PC-9 (cell line): ENCODE results near the gene COL15A1. TPM values are rescaled to one million over a fixed set of nuclear protein-coding genes. Genes with fewer than 3 reads are reported as not detected.

Source experiments
- BruUV-seq: library from RNA; stranded (reverse); fragments of 400-500 nt; replicated peaks from 2 replicates; lab custom pipeline; 2021; lab: Mats Ljungman, UMichigan
- CTCF ChIA-PET: fragments of 300-600 bp; sonication (Branson Sonifier 250); formaldehyde crosslinking; loops from one replicate; lab custom pipeline; 2022; ENCODE audit warnings: antibody characterized with exemption; lab: Charles Lee
- POLR2A ChIA-PET: fragments of 300-600 bp; sonication (Branson Sonifier 250); formaldehyde crosslinking; loops from one replicate; lab custom pipeline; 2022; ENCODE audit warnings: antibody characterized with exemption; ENCODE audit not compliant: unreplicated experiment; lab: Charles Lee
- DNase-seq, 2 experiments: peaks; one replicate each; pipeline versions ENCODE4 v3.0.0 to v3.0.0-alpha.2; 2015 to 2022; ENCODE audit warnings: mixed read lengths in 1 of 2
- H2AFZ ChIP-seq: fragments of 200-600 bp; sonication (generic); 2 replicates; pipeline ENCODE4 v1.8.1; 2017; ENCODE audit warnings: antibody characterized with exemption
- H3F3A ChIP-seq: fragments of 200-600 bp; sonication (generic); 2 replicates; pipeline ENCODE4 v1.8.1; 2017; ENCODE audit warnings: antibody characterized with exemption, mild to moderate bottlenecking, low read depth; ENCODE audit not compliant: insufficient read depth
- H3K27ac ChIP-seq: fragments of 200-600 bp; sonication (generic); 2 replicates; pipeline ENCODE4 v1.6.1; 2016; ENCODE audit warnings: mixed run types
- H3K27me3 ChIP-seq: fragments of 200-600 bp; sonication (generic); 2 replicates; pipeline ENCODE4 v1.6.1; 2016; ENCODE audit warnings: low read depth, mixed run types; ENCODE audit not compliant: insufficient read depth
- H3K36me3 ChIP-seq: fragments of 200-600 bp; sonication (generic); 2 replicates; pipeline ENCODE4 v1.6.1; 2016; ENCODE audit warnings: low read depth, mixed run types
- H3K4me1 ChIP-seq: fragments of 200-600 bp; sonication (generic); replicated peaks from 2 replicates; pipeline ENCODE4 v1.6.1; 2016; ENCODE audit warnings: mixed run types; ENCODE audit not compliant: insufficient read depth
- H3K4me2 ChIP-seq: fragments of 200-600 bp; sonication (generic); 2 replicates; pipeline ENCODE4 v1.6.1; 2017; ENCODE audit warnings: mixed run types
- H3K4me3 ChIP-seq: fragments of 200-600 bp; sonication (generic); 2 replicates; pipeline ENCODE4 v1.6.1; 2016; ENCODE audit warnings: mixed run types
- H3K79me2 ChIP-seq: fragments of 200-600 bp; sonication (generic); 2 replicates; pipeline ENCODE4 v1.6.1; 2017; ENCODE audit warnings: low read depth, mixed run types
- H3K9me2 ChIP-seq: fragments of 200-600 bp; sonication (generic); 2 replicates; pipeline ENCODE4 v1.8.1; 2017; ENCODE audit warnings: mild to moderate bottlenecking; ENCODE audit not compliant: insufficient read depth
- H3K9me3 ChIP-seq: fragments of 200-600 bp; sonication (generic); 2 replicates; pipeline ENCODE4 v1.8.1; 2016; ENCODE audit warnings: low read depth; ENCODE audit not compliant: insufficient read depth
- H4K20me1 ChIP-seq: fragments of 200-600 bp; sonication (generic); 2 replicates; pipeline ENCODE4 v1.8.1; 2017; ENCODE audit not compliant: insufficient read depth
- EZH2 ChIP-seq: fragments of 200-600 bp; sonication (generic); IDR thresholded peaks from 2 replicates; pipeline ENCODE4 v1.8.0; 2017; ENCODE audit warnings: antibody characterized with exemption, low read depth
- intact Hi-C: fragments of 100-400 bp; cut with micrococcal nuclease; formaldehyde crosslinking; loops from one replicate; pipeline ENCODE4 v1.10.0; 2022; ENCODE audit not compliant: unreplicated experiment
- total RNA-seq: library from RNA; stranded (reverse); gene quantifications from 2 replicates; pipeline ENCODE4 v1.2.3, GENCODE V29; 2021
- TF ChIP-seq, protein P1 (sequence below): fragments of 200-600 bp; sonication (generic); conservative IDR thresholded peaks from 2 replicates; pipeline ENCODE4 v1.6.1; 2017; ENCODE audit warnings: mixed run types, antibody characterized with exemption, mild to moderate bottlenecking, moderate library complexity

The COL15A1 gene
- total RNA-seq, 1 experiment from 2014 or later, result not detected

DNA sequence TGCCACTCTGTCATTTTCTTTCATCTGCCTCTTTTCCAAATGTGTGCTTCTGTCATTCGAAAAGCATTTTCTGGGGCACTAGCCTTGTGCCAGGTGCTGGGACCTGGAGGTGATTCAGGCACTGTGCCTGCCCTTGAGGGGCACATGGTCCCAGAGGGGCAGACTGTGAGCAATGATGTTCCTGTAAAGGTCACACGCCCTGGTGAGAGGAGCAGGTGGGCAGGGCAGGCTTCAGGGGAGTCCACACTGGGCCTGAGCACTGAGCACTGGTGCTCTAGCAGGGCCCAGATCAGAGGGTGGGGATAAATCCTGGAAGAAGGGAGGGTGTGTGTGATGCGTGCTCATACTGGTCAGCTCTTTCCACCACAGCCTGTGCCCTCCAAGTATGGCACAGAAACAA, 77.8 kb downstream of the COL15A1 start:
- Histone ChIP-seq H3K27me3 (no peaks in the 10 kb centered on the region), H3K9me3 (no peaks in the 10 kb centered on the region; the same call in 1 of the 2 replicates), H3K36me3 (no peaks in the 10 kb centered on the region), H3K9me2 (no peaks in the 10 kb centered on the region), H4K20me1 (no peaks in the 10 kb centered on the region), H3K4me1 (peaks cover 28% of the 10 kb centered on the region), H3K27ac (no peak overlapping the region), H3K4me2 (no peak overlapping the region), H3F3A (peaks cover 26% of the 10 kb centered on the region), H2AFZ (no peak overlapping the region), H3K4me3 (no peak overlapping the region), H3K79me2 (no peaks in the 10 kb centered on the region)
- TF ChIP-seq EZH2, result no peak
- TF ChIP-seq, protein P1, sequence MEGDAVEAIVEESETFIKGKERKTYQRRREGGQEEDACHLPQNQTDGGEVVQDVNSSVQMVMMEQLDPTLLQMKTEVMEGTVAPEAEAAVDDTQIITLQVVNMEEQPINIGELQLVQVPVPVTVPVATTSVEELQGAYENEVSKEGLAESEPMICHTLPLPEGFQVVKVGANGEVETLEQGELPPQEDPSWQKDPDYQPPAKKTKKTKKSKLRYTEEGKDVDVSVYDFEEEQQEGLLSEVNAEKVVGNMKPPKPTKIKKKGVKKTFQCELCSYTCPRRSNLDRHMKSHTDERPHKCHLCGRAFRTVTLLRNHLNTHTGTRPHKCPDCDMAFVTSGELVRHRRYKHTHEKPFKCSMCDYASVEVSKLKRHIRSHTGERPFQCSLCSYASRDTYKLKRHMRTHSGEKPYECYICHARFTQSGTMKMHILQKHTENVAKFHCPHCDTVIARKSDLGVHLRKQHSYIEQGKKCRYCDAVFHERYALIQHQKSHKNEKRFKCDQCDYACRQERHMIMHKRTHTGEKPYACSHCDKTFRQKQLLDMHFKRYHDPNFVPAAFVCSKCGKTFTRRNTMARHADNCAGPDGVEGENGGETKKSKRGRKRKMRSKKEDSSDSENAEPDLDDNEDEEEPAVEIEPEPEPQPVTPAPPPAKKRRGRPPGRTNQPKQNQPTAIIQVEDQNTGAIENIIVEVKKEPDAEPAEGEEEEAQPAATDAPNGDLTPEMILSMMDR, result no peak
- CTCF ChIA-PET, result no interaction called here
- intact Hi-C loops, result no loop called here
- POLR2A ChIA-PET, result interaction anchor here (0.6 kb wide), 1 partner anchor 83 kb away, joined by 6 read pairs; no protein-coding TSS in a partner anchor
- no TSS peak for BruUV-seq
- no peak for DNase-seq

DNA sequence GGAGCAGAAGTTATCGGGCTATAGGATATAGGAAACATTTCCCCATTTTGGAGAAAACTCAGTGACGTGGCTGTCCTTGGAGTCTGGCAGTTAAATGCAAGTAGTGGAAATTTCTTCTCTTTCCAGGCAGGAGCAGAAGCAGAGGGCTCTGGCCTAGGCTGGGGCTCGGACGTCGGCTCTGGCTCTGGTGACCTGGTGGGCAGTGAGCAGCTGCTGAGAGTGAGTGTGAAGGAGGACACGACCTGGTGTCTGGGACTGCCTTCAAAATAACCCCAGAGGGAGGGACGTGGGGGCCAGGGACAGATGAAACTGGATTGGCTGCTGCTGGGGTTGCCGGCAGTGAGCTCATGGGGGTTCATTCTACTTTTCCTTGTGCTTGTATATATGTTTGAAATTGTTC, 79.5 kb downstream of the COL15A1 start:
- no peaks in the 10 kb centered on the region for H3K9me2 ChIP-seq
- H3K4me2 ChIP-seq, result no peak overlapping the region
- H3K9me3 ChIP-seq, result no peaks in the 10 kb centered on the region
- no TSS peak for BruUV-seq
- H3K4me1 ChIP-seq, result peaks cover 26% of the 10 kb centered on the region
- no peak for DNase-seq
- TF ChIP-seq, protein P1, result no peak
- TF ChIP-seq EZH2, result no peak
- no peak overlapping the region for H3K27ac ChIP-seq
- intact Hi-C loops, result no loop called here
- peaks cover 25% of the 10 kb centered on the region for H3F3A ChIP-seq
- no peaks in the 10 kb centered on the region for H3K79me2 ChIP-seq
- ChIA-PET POLR2A (no interaction called here), CTCF (no interaction called here)
- no peak overlapping the region for H3K4me3 ChIP-seq
- no peaks in the 10 kb centered on the region for H4K20me1 ChIP-seq
- H3K36me3 ChIP-seq, result no peaks in the 10 kb centered on the region
- H2AFZ ChIP-seq, result no peak overlapping the region
- no peaks in the 10 kb centered on the region for H3K27me3 ChIP-seq

DNA sequence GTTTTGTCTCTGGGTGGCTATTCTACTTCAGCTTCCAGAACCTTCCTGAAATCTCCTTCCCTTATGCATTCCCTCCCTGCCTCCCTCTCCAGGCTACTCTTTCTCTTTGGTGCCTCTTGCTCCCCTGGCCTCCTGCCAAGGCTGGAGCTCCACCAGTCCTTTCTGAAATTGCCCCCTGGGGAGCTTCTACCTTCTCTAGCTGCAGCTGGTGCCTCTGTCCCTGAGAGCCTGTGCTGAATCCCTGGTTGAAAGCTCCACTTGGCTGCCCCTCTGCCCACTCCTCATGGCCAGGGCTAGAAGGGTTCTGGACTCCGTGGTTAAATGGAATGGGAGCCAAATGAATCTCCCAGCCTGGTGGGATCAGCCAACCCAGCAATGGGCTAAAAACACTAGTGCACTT, 80.1 kb downstream of the COL15A1 start:
- CTCF ChIA-PET, result no interaction called here
- peaks cover 19% of the 10 kb centered on the region for H3F3A ChIP-seq
- no peak overlapping the region for H3K27ac ChIP-seq
- no peak for DNase-seq
- no peak overlapping the region for H3K4me2 ChIP-seq
- H3K9me3 ChIP-seq, result no peaks in the 10 kb centered on the region
- intact Hi-C loops, result no loop called here
- H4K20me1 ChIP-seq, result no peaks in the 10 kb centered on the region
- H3K4me3 ChIP-seq, result no peak overlapping the region
- POLR2A ChIA-PET, result no interaction called here
- TF ChIP-seq, protein P1, result no peak
- TF ChIP-seq EZH2, result no peak
- H2AFZ ChIP-seq, result no peak overlapping the region
- H3K36me3 ChIP-seq, result no peaks in the 10 kb centered on the region
- no TSS peak for BruUV-seq
- no peaks in the 10 kb centered on the region for H3K9me2 ChIP-seq
- H3K4me1 ChIP-seq, result peaks cover 20% of the 10 kb centered on the region
- H3K27me3 ChIP-seq, result no peaks in the 10 kb centered on the region
- no peaks in the 10 kb centered on the region for H3K79me2 ChIP-seq
